ENCODE results near the gene HERPUD1.

- TF ChIP-seq, protein P1, sequence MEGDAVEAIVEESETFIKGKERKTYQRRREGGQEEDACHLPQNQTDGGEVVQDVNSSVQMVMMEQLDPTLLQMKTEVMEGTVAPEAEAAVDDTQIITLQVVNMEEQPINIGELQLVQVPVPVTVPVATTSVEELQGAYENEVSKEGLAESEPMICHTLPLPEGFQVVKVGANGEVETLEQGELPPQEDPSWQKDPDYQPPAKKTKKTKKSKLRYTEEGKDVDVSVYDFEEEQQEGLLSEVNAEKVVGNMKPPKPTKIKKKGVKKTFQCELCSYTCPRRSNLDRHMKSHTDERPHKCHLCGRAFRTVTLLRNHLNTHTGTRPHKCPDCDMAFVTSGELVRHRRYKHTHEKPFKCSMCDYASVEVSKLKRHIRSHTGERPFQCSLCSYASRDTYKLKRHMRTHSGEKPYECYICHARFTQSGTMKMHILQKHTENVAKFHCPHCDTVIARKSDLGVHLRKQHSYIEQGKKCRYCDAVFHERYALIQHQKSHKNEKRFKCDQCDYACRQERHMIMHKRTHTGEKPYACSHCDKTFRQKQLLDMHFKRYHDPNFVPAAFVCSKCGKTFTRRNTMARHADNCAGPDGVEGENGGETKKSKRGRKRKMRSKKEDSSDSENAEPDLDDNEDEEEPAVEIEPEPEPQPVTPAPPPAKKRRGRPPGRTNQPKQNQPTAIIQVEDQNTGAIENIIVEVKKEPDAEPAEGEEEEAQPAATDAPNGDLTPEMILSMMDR (conservative IDR thresholded peaks at IDR 0.05), result no peak
- no peak for TF ChIP-seq EZH2 (IDR thresholded peaks at IDR 0.05; ENCODE audit: low read depth)
Measured at GRCh38 chr16:56969769-56970168, 37.8 kb downstream of the HERPUD1 start.
